Left cardiac atrium (tissue), 4 donors: Measurements from ENCODE around the gene SRSF3. TPM values are rescaled to one million over a fixed set of nuclear protein-coding genes. Genes with fewer than 3 reads are reported as not detected.

Experiments
- ATAC-seq, 2 donors: fragments of 200-7000 bp; cut with Tn5 transposase; one replicate each; pipeline ENCODE4 v1.9.1; 2020; ENCODE audit warnings: mild to moderate bottlenecking in 2 of 2, moderate library complexity in 2 of 2
- DNase-seq: peaks from one replicate; pipeline ENCODE4 v3.0.0-alpha.2; 2020
- intact Hi-C, 2 donors: fragments of 100-400 bp; cut with DNase I; formaldehyde crosslinking; loops; one replicate each; pipeline versions ENCODE4 v1.14.1 to v1.15.1; 2022 to 2023
- long read RNA-seq: library from polyadenylated mRNA; unstranded; transcript quantifications from one replicate; pipeline ENCODE4 v2.0.0, GENCODE V29; 2021
- total RNA-seq, 2 donors: library from RNA; stranded (reverse); fragmentation: NEBNext Ultra II Directional; extraction: Animal tissue kit (Norgen Biotek cat#: 25700); gene quantifications; one replicate each; pipeline ENCODE4 v1.2.1, GENCODE V29; 2021
- donor health status: DM: no; HTN: yes; CAD: no.
- donor health status: DM: no; HTN: yes; CAD: no; lungs with severe emphysema.
- donor health status: DM: yes; HTN: yes; CAD: no.
- donor health status: Dilated cardiomyopathy.

Gene SRSF3
- total RNA-seq = 100 to 1,000 TPM; 128 to 201 TPM
- long read RNA-seq, full-length matches to known transcripts = 259 of 265 reads
- long read RNA-seq, partial matches to known transcripts = 1 of 265 reads
- long read RNA-seq, other reads (novel, unspliced or antisense) = 5 of 265 reads

DNA sequence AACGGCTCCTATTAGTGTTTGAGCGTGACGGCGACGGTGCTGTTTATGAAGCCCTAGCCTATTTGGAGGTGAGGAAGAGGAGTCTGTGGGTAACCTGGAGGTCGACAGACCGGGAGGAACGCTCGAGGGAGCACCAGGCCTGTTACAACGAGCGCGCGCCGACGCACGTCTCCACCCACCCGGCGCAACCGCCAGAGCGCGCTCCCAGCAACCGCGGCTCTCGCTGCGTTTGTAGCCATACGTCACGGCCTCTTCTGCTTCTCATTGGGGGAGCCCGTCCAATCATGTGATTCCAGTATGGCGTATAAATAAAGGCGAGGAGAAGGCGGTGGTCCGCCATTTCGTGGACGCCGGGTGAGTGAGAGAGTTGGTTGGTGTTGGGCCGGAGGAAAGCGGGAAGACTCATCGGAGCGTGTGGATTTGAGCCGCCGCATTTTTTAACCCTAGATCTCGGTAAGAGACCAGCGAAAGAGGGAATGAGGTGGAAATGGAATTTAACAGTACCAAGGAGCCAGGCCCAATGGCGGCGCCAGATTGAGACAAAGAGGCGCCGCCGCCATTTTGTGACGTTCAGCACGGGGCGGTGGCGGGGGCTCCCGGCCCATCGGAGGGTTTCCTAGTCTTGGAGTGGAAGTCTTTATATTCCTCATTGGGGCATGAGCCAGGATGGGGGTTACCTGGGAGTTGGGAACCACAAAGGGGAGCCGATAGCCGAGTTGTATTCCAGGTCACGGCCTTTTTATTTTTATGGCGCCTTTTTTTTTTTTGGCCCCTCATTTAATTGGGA lies at the start of gene SRSF3:
Gene SRSF3 (plus strand): TSS at position 334 of the 787 bp plus-strand sequence. CDS start 2,401 bp downstream, outside the sequence.
- ATAC-seq = peak; percentile 97 to 98
- intact Hi-C loops = loop anchor here in 1 of 2 donors (2.0 to 5.0 kb wide), 3 partner anchors 47 to 172 kb away; partner anchors contain the start of genes KCTD20, PXT1 and STK38
- DNase-seq = peak; percentile 97

DNA sequence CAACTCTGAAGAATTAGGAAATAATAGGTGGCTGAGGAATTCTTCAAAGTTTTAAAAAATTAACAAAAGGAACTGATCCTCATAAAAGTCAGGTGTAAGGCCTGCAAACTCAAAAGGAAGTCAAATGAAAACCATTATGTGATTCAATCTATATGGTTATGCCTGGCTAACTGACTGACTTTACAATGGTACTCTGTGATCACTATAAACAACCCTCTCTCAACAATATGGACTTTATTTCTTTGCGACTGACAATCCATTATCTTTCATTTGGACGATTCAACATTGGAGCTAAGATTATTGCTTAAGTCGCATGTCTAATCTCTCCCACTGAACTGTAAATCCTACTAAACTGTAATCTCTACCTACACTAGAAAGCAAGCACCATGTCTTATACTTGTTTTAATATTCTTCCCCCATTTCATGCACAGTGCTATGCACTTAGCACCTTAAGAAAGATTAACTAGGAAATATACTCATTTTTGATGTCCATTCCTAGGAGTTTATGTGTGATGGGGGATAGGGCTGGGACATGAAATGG lies 48.3 kb upstream of the SRSF3 start:
- no peak for DNase-seq
- intact Hi-C loops = loop anchor here in 1 of 2 donors (2.0 kb wide), 2 partner anchors 49 to 123 kb away; partner anchors contain the start of gene SRSF3
- no peak for ATAC-seq

DNA sequence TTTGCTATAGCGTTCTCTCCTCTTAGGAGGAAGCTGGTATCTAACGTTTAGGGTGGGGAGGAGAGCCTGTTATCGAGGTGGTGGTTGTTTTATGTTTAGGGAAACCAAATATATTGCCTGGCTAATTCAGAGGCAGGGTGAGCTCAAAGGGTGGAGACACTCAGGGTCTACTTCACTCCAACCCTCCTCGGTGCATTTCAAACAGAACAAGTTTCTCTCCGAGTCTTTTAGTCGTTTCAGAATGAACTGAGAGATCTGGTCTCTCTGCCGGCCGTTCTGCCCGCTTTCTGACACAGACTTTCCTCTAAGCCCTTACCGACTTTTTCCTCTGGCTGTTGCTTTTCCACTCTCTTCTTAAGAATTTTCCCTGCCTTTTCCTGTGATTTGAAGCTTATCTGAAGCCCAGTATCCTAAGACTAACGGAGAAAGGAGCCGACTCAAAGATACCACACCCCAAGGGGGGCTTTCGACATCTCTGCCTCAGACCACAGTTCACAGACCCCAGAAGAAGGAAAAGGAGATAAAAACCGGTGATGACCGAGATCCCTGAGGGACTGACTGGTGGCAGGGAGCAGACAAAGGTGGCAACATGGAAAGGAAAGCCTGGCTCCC lies 47.7 kb upstream of the SRSF3 start:
- intact Hi-C loops = loop anchor here in 1 of 2 donors (2.0 kb wide), 2 partner anchors 48 to 124 kb away; partner anchors contain the start of gene SRSF3
- DNase-seq (no peak), ATAC-seq (peak; percentile 9 to 30)

- DNase-seq = peak; percentile 93
- intact Hi-C loops = loop anchor here in 1 of 2 donors (2.0 kb wide), 2 partner anchors 48 to 124 kb away; partner anchors contain the start of gene SRSF3
- ATAC-seq = peak; percentile 97 to 98
These were observed 47.1 kb upstream of the SRSF3 start, which contains the start of gene STK38 for GRCh38 chr6:36546920-36547645. STK38 (minus strand) TSS chr6:36547479; CDS start chr6:36540202, 7,277 bp downstream.

- ATAC-seq (no peak), DNase-seq (no peak)
- intact Hi-C loops = loop anchor here in 1 of 2 donors (2.0 kb wide), 2 partner anchors 47 to 125 kb away; partner anchors contain the start of gene SRSF3
These were observed 46.3 kb upstream of the SRSF3 start for GRCh38 chr6:36547646-36548400.

- intact Hi-C loops = no loop called here
These were observed 45.8 kb upstream of the SRSF3 start for GRCh38 chr6:36548401-36548743.

DNA sequence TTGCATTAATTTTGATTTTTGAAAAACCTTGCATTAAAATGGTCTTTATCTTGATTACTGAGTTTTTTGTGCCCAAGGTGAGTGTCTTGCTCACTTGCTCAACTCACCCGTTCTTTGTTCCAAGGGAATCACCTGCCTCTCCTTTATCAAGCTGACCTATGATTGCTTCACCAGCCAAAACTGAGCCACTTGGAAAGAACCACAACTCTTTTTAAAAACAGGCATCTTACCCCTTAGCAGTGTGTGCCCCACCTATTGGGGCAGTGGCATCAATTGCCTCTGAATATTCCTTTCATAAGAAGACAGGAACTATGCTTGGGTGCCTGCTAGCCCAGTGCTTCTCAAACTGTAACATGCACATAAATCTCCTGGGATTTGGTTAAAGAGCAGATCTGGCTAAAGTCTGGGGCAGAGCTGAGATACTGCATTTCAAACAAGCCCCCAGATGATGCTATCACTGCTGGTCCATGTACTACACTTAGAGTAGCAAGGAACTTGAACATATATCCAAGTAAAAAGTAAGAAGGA lies 43.6 kb upstream of the SRSF3 start:
- DNase-seq (no peak), ATAC-seq (no peak)
- intact Hi-C loops = no loop called here

More at GRCh38 chr6:36548401-36548743, 45.8 kb upstream of the SRSF3 start:
- DNase-seq = no peak
- ATAC-seq = no peak

- no peak for ATAC-seq
- intact Hi-C loops = no loop called here
These were observed 38.4 kb upstream of the SRSF3 start for GRCh38 chr6:36555750-36556252.

GRCh38 chr6:36556281-36556680 lies 37.9 kb upstream of the SRSF3 start:
- ATAC-seq = no peak
- no peak for DNase-seq
- intact Hi-C loops = no loop called here

More at GRCh38 chr6:36555750-36556252, 38.4 kb upstream of the SRSF3 start:
- DNase-seq = no peak

- intact Hi-C loops = no loop called here
- no peak for ATAC-seq
- no peak for DNase-seq
These were observed 35.0 kb upstream of the SRSF3 start for GRCh38 chr6:36559011-36559793.

DNA sequence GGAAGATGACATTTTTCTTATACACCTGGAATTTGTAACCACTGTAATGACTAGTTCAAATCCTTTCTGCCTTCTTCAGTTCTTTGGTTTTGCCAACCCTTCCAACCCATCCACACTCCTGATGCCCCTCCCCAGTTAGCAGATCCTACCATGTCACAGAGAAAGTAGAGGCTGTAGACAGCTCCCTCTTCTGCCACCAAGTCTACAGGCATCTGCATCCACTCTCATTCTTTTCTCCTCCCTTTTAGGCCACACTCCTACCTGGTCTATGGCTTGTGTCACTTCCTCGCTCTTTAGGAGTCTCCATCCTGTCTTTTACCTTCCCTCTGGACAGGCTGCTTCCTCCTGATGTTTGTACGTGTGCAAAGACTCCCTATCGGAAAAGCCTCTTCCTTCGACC lies 33.3 kb upstream of the SRSF3 start:
- intact Hi-C loops = no loop called here
- DNase-seq (no peak), ATAC-seq (no peak)

GRCh38 chr6:36563237-36563927 lies 30.8 kb upstream of the SRSF3 start:
- DNase-seq (no peak), ATAC-seq (no peak)
- intact Hi-C loops = no loop called here

GRCh38 chr6:36563928-36564284 lies 30.3 kb upstream of the SRSF3 start:
- ATAC-seq (no peak), DNase-seq (no peak)
- intact Hi-C loops = no loop called here

DNA sequence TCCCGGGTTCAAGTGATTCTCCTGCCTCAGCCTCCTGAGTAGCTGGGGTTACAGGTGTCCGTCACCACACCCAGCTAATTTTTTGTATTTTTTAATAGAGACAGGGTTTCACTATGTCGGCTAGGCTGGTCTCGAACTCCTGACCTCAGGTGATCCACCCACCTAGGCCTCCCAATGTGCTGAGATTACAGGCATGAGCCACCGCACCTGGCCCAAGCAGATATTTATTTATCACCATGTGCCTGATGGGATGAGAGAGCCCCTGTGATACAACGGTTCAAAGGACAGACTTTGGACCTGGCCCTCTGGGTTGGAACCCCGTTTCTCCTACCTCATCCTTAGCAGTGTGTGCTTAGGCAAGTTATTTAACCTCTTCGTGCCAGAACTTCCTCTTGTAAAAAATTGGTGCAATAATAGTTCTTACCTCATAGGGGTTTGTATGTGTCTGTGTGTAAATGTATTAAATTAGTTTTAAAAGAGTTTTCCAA lies 27.7 kb upstream of the SRSF3 start:
- ATAC-seq (no peak), DNase-seq (no peak)
- intact Hi-C loops = no loop called here

GRCh38 chr6:36570264-36570663 lies 23.9 kb upstream of the SRSF3 start:
- DNase-seq (no peak), ATAC-seq (no peak)
- intact Hi-C loops = no loop called here
